Mesendoderm (in vitro differentiated cells): ENCODE results near the gene CAMSAP3.

Experiments used
- DNase-seq: peaks from one replicate; pipeline ENCODE4 v3.0.0; 2013
- H2AK5ac ChIP-seq: 2 replicates; pipeline ENCODE4 v1.6.1; 2013; ENCODE audit warnings: low read length, inconsistent platforms
- H2BK120ac ChIP-seq: 2 replicates; pipeline ENCODE4 v1.6.1; 2013; ENCODE audit warnings: low read depth, mild to moderate bottlenecking, low read length, moderate library complexity, mixed read lengths
- H2BK15ac ChIP-seq: replicated peaks from 2 replicates; pipeline ENCODE4 v1.6.1; 2013; ENCODE audit warnings: low read depth, mild to moderate bottlenecking, moderate library complexity
- H2BK5ac ChIP-seq: 2 replicates; pipeline ENCODE4 v1.6.1; 2013; ENCODE audit warnings: low read length, inconsistent platforms
- H3K18ac ChIP-seq: 2 replicates; pipeline ENCODE4 v1.6.1; 2013; ENCODE audit warnings: mild to moderate bottlenecking, low read length, mixed read lengths
- H3K23ac ChIP-seq: one replicate; pipeline ENCODE4 v1.6.1; 2013; ENCODE audit warnings: low read length
- H3K27ac ChIP-seq: 2 replicates; pipeline ENCODE4 v1.5.1; 2013; ENCODE audit warnings: low read depth, mild to moderate bottlenecking, inconsistent platforms, low read length, moderate library complexity
- H3K27me3 ChIP-seq: 2 replicates; pipeline ENCODE4 v1.6.1; 2013; ENCODE audit warnings: low read length, control low read depth, mild to moderate bottlenecking, inconsistent platforms; ENCODE audit not compliant: insufficient read depth, poor library complexity
- H3K36me3 ChIP-seq: 2 replicates; pipeline ENCODE4 v1.6.1; 2013; ENCODE audit warnings: low read length, inconsistent platforms; ENCODE audit not compliant: control insufficient read depth, insufficient read depth
- H3K4ac ChIP-seq: one replicate; pipeline ENCODE4 v1.6.1; 2013; ENCODE audit warnings: low read depth, mild to moderate bottlenecking, low read length, moderate library complexity
- H3K4me1 ChIP-seq: 2 replicates; pipeline ENCODE4 v1.6.1; 2013; ENCODE audit warnings: low read depth, low read length, inconsistent platforms; ENCODE audit not compliant: control insufficient read depth
- H3K4me2 ChIP-seq: 2 replicates; pipeline ENCODE4 v1.6.1; 2013; ENCODE audit warnings: low read length
- H3K4me3 ChIP-seq: 2 replicates; pipeline ENCODE4 v1.5.1; 2013; ENCODE audit warnings: mild to moderate bottlenecking, low read length
- H3K56ac ChIP-seq: one replicate; pipeline ENCODE4 v1.6.1; 2013; ENCODE audit warnings: low read length
- H3K79me1 ChIP-seq: 2 replicates; pipeline ENCODE4 v1.6.1; 2013; ENCODE audit warnings: low read length, inconsistent platforms
- H3K79me2 ChIP-seq: 2 replicates; pipeline ENCODE4 v1.6.1; 2013; ENCODE audit warnings: mild to moderate bottlenecking, low read length; ENCODE audit not compliant: control insufficient read depth, insufficient read depth
- H3K9ac ChIP-seq: 2 replicates; pipeline ENCODE4 v1.6.1; 2013; ENCODE audit warnings: low read length, inconsistent platforms
- H4K5ac ChIP-seq: one replicate; pipeline ENCODE4 v1.6.1; 2013; ENCODE audit warnings: low read length
- H4K8ac ChIP-seq: one replicate; pipeline ENCODE4 v1.6.1; 2013; ENCODE audit warnings: low read depth, mild to moderate bottlenecking, control low read depth, low read length, moderate library complexity
- WGBS: extraction: QIAGEN DNeasy Blood & Tissue Kit; methylation state at CpG from one replicate; pipeline ENCODE4 v1.1.7; 2013; ENCODE audit warnings: low lambda C conversion rate, missing lambda C conversion rate; ENCODE audit not compliant: insufficient coverage; ENCODE audit errors: extremely low coverage; 5-methylcytosine and 5-hydroxymethylcytosine counted together

Gene CAMSAP3

GRCh38 chr19:7636317-7636690 lies 40.6 kb downstream of the CAMSAP3 start:
- Histone ChIP-seq H3K23ac (no peak overlapping the region), H2BK5ac (no peak overlapping the region), H3K4ac (no peak overlapping the region), H2BK120ac (no peak overlapping the region), H3K4me1 (no peaks in the 10 kb centered on the region), H3K27ac (no peak overlapping the region), H3K27me3 (no peaks in the 10 kb centered on the region), H3K56ac (peak overlapping the region; percentile 69), H3K18ac (no peak overlapping the region), H3K4me2 (no peak overlapping the region), H3K79me2 (no peaks in the 10 kb centered on the region), H4K5ac (no peak overlapping the region), H2AK5ac (no peak overlapping the region), H4K8ac (no peak overlapping the region), H3K9ac (no peak overlapping the region), H3K36me3 (no peaks in the 10 kb centered on the region), H2BK15ac (no peak overlapping the region), H3K79me1 (peaks cover 4% of the 10 kb centered on the region), H3K4me3 (no peak overlapping the region)
- no peak for DNase-seq
- no CpG with 5 or more reads among the region's 16 CpGs for WGBS

GRCh38 chr19:7636691-7637373 lies 41.2 kb downstream of the CAMSAP3 start, which contains the start of gene STXBP2:
STXBP2 (plus strand) TSS chr19:7637110; CDS start chr19:7637150, 40 bp downstream.
- WGBS = no CpG with 5 or more reads among the region's 61 CpGs
- Histone ChIP-seq H4K5ac (no peak within 1 kb of the TSS), H2BK15ac (no peak within 1 kb of the TSS)

GRCh38 chr19:7637374-7638256 lies 42.0 kb downstream of the CAMSAP3 start:
- H2BK120ac ChIP-seq = peak overlapping the region; percentile 16
- H4K5ac ChIP-seq = no peak overlapping the region
- H2BK15ac ChIP-seq = no peak overlapping the region
- no peak overlapping the region for H3K23ac ChIP-seq
- no CpG with 5 or more reads among the region's 30 CpGs for WGBS
- H3K4ac ChIP-seq = peak overlapping the region; percentile 71
- no peak overlapping the region for H2BK5ac ChIP-seq
- H3K56ac ChIP-seq = peak overlapping the region; percentile 73
- H3K4me1 ChIP-seq = no peaks in the 10 kb centered on the region
- peak overlapping the region; percentile 21 for H3K4me3 ChIP-seq
- no peaks in the 10 kb centered on the region for H3K79me2 ChIP-seq
- H4K8ac ChIP-seq = peak overlapping the region; percentile 67
- H2AK5ac ChIP-seq = no peak overlapping the region
- H3K27ac ChIP-seq = no peak overlapping the region
- no peak for DNase-seq
- H3K9ac ChIP-seq = peak overlapping the region; percentile 58
- peaks cover 2% of the 10 kb centered on the region for H3K79me1 ChIP-seq
- peak overlapping the region; percentile 24 for H3K4me2 ChIP-seq
- H3K18ac ChIP-seq = peak overlapping the region; percentile 51
- H3K36me3 ChIP-seq = no peaks in the 10 kb centered on the region
- no peaks in the 10 kb centered on the region for H3K27me3 ChIP-seq

More at GRCh38 chr19:7636691-7637373, 41.2 kb downstream of the CAMSAP3 start, which contains the start of gene STXBP2:
- Histone ChIP-seq H3K36me3 (no peaks in the 10 kb centered on the region), H3K79me1 (peaks cover 2% of the 10 kb centered on the region), H3K4ac (peak within 1 kb of the TSS; percentile 71), H3K4me3 (peak within 1 kb of the TSS; percentile 21), H3K18ac (peak within 1 kb of the TSS; percentile 51), H3K23ac (no peak within 1 kb of the TSS), H3K9ac (peak within 1 kb of the TSS; percentile 58), H3K4me2 (peak within 1 kb of the TSS; percentile 24), H3K4me1 (no peaks in the 10 kb centered on the region), H3K56ac (peak within 1 kb of the TSS; percentile 73), H2BK5ac (no peak within 1 kb of the TSS), H3K27ac (no peak within 1 kb of the TSS), H3K27me3 (no peaks in the 10 kb centered on the region), H3K79me2 (no peaks in the 10 kb centered on the region), H4K8ac (peak within 1 kb of the TSS; percentile 67), H2BK120ac (peak within 1 kb of the TSS; percentile 16), H2AK5ac (no peak within 1 kb of the TSS)
- DNase-seq = peak; percentile 89

GRCh38 chr19:7638802-7639465 lies 43.3 kb downstream of the CAMSAP3 start:
- H3K27ac ChIP-seq = no peak overlapping the region
- no peak overlapping the region for H3K4me3 ChIP-seq
- H2BK5ac ChIP-seq = no peak overlapping the region
- no peak overlapping the region for H2BK15ac ChIP-seq
- no peak overlapping the region for H3K56ac ChIP-seq
- peaks cover 2% of the 10 kb centered on the region for H3K79me1 ChIP-seq
- no peaks in the 10 kb centered on the region for H3K36me3 ChIP-seq
- no peaks in the 10 kb centered on the region for H3K79me2 ChIP-seq
- H3K4me1 ChIP-seq = no peaks in the 10 kb centered on the region
- no peak overlapping the region for H4K5ac ChIP-seq
- no peak overlapping the region for H2BK120ac ChIP-seq
- no peak for DNase-seq
- H3K4me2 ChIP-seq = no peak overlapping the region
- no peak overlapping the region for H3K23ac ChIP-seq
- no peak overlapping the region for H3K4ac ChIP-seq
- no peak overlapping the region for H3K9ac ChIP-seq
- H4K8ac ChIP-seq = no peak overlapping the region
- H3K27me3 ChIP-seq = no peaks in the 10 kb centered on the region
- H2AK5ac ChIP-seq = no peak overlapping the region
- no CpG with 5 or more reads among the region's 12 CpGs for WGBS
- no peak overlapping the region for H3K18ac ChIP-seq

GRCh38 chr19:7639863-7640348 lies 44.2 kb downstream of the CAMSAP3 start:
- Histone ChIP-seq H3K4me1 (no peaks in the 10 kb centered on the region), H2BK15ac (no peak overlapping the region), H3K56ac (no peak overlapping the region), H3K79me1 (peaks cover 2% of the 10 kb centered on the region), H3K27me3 (no peaks in the 10 kb centered on the region), H2BK5ac (no peak overlapping the region), H4K5ac (no peak overlapping the region), H2AK5ac (no peak overlapping the region), H3K9ac (no peak overlapping the region), H2BK120ac (no peak overlapping the region), H3K18ac (no peak overlapping the region), H3K36me3 (no peaks in the 10 kb centered on the region), H3K4ac (no peak overlapping the region), H4K8ac (no peak overlapping the region), H3K4me2 (no peak overlapping the region), H3K79me2 (no peaks in the 10 kb centered on the region), H3K4me3 (no peak overlapping the region), H3K27ac (no peak overlapping the region), H3K23ac (no peak overlapping the region)
- no peak for DNase-seq
- WGBS = no CpG with 5 or more reads among the region's 13 CpGs
